HG03108 (cell line): ENCODE results near the gene DNM2.
"Not testable (repeated sequence)": the region's sequence is repeated elsewhere in the genome, so short reads cannot be mapped to it uniquely, and the experiment has no call there.

Source experiments
- ATAC-seq: cut with Tn5 transposase; IDR thresholded peaks from one replicate; pipeline ENCODE4 v1.9.1; 2021; ENCODE audit warnings: moderate library complexity; ENCODE audit not compliant: unreplicated experiment

Gene DNM2

DNA sequence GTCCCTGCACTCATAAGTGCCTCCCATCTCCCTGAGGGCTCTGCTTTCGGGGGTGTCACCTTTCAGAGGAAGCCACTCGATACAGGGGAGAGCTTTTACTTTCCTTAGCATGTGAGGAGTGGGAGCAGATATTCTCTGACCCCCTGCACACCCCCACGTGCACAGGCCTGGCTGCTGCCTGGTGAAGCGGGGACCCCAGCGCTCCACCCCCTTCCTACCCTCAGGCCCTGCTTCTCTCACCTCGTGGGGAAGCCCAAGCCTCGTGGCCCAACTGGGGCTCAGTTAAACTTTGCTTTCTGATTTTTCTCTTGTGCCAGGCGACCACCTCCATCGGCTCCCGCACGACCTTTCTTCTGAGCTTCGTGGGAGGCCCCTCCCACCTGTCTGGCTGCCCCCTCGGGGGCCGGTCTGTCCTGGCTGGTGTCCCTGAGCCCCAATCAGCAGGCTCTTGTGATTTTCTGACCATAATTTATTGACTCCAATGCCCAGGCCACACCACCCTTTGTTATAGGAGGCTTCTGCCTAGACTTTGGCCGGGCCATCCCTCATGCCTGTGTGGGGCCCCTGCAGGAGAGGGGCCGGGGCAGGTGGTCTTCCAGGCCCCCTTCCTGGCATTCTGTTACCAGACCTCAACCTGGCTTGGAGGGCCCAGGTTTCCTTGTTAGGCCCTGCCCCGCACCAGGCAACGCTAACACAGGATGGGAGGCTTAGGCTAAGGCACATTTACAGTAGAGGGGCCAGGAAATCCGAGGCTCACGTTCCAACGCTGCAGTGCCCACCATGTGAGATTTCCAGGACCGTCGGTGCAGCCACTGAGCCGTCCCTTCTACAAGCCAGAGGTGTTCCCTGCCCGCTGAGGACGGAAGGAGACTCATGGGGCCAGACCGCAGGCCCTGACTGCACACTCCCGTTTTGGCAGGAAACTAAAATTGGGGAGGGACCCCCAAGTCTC lies 114.4 kb downstream of the DNM2 start:
- no peak for ATAC-seq

GRCh38 chr19:10832939-10833296 lies 115.0 kb downstream of the DNM2 start:
- no peak for ATAC-seq

DNA sequence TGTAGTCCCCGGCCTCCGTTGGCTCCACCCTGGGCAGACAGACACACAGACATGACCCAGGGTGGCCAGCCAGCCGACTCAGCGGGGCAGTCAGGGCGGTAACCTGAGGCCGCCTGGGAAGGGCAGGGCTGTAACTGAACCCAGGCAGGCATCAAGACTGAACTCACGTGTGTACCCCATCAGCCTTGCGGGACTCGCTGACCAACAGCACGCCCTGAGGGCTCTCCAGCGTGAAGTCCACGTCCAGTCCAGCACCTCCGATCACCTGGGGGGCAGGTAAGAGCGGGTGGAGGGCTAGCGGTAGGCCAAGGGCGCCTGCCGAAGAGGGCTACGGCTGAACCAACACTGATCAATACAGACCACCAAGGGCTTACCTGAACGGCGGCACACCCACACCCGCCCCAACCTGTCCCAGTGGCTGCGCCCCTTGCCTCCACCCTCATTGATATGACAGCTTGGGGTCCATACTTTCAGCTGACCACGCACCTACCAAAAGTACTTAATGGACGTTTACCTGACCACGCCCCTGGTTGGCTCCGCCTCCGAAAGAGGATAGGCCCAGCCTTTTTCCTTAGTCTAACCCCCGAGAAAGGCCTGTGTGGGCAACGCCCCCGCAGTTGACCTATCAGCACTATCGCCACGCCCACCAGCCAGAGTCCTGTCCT lies 117.3 kb downstream of the DNM2 start:
- ATAC-seq, result no peak

DNA sequence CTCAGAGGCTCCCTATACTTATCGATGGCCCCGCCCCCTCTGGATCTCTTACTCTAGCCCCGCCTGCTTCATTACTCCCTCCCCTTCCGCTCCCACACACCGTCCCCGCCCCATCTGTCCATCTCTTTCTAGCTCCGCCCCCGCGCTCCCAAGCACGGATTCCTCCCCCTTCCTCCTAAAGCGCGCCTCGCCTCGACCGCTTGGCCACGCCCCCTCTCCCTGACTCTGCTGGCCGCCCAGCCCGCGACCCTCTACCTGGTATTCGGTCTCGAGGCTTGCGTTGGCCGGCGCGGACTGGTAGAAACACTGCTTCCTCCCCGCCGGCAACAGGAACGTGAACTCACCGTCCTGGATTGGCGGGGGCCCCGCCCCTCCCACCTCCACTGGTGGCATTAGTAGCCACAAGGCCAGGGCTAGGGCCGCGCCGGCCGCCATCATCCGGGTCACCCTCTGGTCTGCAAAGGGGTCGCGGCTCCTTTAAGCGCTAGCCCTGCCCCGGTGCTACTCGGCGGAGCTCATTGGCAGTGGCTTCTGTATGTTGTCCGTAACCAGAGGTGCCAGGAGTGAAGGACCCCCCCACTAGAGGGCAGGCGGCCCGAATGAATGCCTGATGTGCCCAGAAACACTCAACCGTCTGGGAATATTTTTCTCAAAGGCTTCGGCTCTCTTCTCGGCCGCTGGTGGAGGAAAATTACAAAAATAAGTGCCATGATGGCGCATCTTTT lies 118.0 kb downstream of the DNM2 start, which contains the start of gene TMED1:
Gene TMED1 (minus strand): TSS at position 459 of the 725 bp plus-strand sequence. CDS start 21 bp downstream, at position 438.
- peak; percentile 64 for ATAC-seq

DNA sequence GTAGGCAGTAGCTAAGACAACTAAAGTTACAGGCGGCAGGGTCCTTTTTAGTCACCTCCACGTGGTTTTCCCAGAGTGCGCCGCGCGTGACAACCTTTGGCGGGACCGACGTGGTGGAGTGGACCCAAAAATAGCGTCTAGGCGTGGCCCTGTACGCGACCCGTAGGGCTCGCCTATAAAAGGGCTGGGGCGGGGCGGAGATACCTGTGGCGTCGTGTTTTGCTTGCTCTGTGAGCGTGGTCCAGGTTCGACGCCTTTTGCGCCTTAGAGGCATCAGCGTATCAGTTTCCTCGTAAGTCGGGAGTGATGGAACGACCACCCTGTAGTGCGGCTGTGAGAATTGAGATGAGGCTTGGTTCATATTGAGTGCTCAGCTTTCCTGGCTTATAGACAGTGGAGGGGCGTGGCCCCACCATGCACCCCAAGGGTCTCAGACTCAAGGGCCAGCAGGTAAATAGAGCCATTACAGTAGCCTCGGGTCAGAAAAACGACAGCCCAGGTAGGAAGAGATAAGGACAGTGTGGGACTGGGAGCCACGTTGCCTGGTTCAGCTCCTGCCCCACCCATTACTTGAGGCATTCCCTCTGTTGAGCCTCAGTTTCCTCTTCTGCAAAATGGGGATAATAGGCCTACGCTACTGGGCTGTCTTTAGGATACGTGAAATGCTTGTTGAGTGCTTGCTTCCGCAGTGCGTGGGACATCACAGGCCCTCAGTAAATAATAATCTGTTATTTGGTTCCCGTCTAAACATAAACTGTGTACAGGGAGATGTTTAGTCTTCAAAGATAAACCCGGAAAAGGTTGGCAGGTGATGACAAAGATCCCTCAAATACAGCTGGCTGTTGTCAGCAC lies 118.8 kb downstream of the DNM2 start:
- ATAC-seq, result peak; percentile 8

DNA sequence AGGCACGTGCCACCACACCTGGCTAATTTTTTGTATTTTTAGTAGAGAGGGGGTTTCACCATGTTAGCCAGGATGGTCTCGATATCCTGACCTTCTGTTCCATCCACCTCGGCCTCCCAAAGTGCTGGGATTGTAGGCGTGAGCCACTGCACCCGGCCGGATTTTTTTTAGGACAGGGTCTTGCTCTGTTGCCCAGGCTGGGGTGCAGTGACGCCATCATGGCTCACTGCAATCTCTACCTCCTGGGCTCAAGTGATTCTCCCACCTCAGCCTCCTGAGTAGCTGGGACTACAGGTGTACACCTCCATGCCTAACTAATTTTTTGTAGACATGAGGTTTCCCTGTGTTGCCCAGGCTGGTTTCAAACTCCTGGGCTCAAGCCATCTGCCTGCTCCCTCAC lies 119.8 kb downstream of the DNM2 start:
- not testable (repeated sequence) for ATAC-seq

GRCh38 chr19:10838377-10838776 lies 120.5 kb downstream of the DNM2 start:
- ATAC-seq, result no peak

GRCh38 chr19:10839114-10840050 lies 121.5 kb downstream of the DNM2 start:
- no peak for ATAC-seq

GRCh38 chr19:10842788-10843187 lies 124.9 kb downstream of the DNM2 start:
- ATAC-seq, result no peak

- ATAC-seq, result no peak
Measured at GRCh38 chr19:10846500-10847202, 128.8 kb downstream of the DNM2 start.

GRCh38 chr19:10848230-10848856 lies 130.5 kb downstream of the DNM2 start, which contains the start of gene C19orf38:
Gene C19orf38 (plus strand): TSS chr19:10848415. CDS start chr19:10848509, 94 bp downstream.
- no peak for ATAC-seq

DNA sequence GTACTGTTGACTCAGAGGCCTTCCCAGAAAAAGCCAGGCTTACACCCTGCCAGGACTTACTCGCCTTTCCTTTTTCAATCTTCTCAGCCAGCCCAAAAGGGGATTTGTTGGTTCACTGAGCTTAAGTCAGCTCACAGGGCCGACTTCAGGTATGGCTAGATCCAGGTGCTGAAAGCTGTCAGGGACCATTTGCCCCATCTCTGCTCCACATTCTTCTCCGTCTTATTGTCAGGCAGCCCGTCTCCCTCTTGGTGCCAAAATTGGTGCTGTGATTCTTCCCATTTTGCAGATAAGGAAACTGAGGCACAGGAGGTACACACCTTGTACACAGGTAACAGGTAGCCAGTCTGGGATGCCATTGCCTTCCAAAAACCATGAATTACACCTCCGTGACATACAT lies 132.8 kb downstream of the DNM2 start:
- no peak for ATAC-seq

- no peak for ATAC-seq
Measured at GRCh38 chr19:10852098-10852800, 134.4 kb downstream of the DNM2 start.

GRCh38 chr19:10852941-10853340 lies 135.1 kb downstream of the DNM2 start:
- no peak for ATAC-seq

DNA sequence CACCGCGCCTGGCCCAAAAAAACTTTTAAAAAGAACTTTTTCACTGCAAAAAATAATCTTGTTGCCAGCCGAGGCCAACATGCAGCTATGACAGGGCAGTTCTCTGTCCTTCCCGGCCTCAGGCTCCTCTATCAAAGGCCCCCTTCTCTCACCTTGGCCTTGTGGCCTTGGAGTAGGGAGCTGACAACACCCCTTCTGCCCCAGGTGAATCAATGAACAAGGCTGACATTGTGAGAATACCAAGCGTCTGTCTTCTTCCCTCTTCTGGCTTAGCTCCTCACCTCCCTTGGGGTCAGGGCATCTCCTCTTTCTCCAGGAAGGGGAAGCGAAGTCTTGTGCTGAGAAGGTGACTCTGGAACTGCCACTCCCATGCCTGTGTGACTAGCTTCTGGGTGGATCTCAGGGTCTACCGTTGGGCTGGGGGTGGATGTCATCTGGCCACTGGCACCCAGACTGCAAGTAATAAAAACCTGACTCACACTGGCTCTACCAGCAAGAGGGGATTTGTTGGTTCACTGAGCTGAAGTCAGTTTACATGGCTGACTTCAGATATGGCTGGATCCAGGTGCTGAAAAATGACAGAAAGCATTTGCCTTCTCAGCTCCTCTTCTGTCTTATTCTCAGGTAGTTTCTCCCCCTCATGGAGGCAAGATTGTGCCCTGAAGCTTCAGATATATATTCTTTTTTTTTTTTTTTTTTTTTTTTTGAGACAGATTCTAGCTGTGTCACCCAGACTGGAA lies 136.6 kb downstream of the DNM2 start:
- ATAC-seq, result no peak

GRCh38 chr19:10855879-10856522 lies 138.1 kb downstream of the DNM2 start:
- no peak for ATAC-seq
